Inflammatory macrophage treated with lipopolysaccharide for 1 hour (primary cell): ENCODE results near the gene CEBPG.

ENCODE experiments used
- DNase-seq, 2 donors: peaks; one replicate each; pipeline ENCODE4 v3.0.0-alpha.2; 2020 to 2022

The CEBPG gene

GRCh38 chr19:33426621-33427361 is 53.3 kb downstream of the CEBPG start:
- DNase-seq, result no peak

- no peak for DNase-seq
Measured at GRCh38 chr19:33427801-33428626, 54.5 kb downstream of the CEBPG start.

GRCh38 chr19:33428627-33429125 is 55.2 kb downstream of the CEBPG start:
- DNase-seq, result no peak

GRCh38 chr19:33429891-33430673 is 56.6 kb downstream of the CEBPG start:
- DNase-seq, result no peak

GRCh38 chr19:33430674-33431277 is 57.3 kb downstream of the CEBPG start:
- peak; percentile 34 to 72 for DNase-seq

GRCh38 chr19:33432015-33432414 is 58.5 kb downstream of the CEBPG start:
- DNase-seq, result no peak
